GM12891 (cell line): ENCODE results near the gene ULBP3.

Source experiments
- PAX5 ChIP-seq: IDR thresholded peaks from 2 replicates; pipeline ENCODE4 v1.6.1; 2011; ENCODE audit warnings: low read length, moderate library complexity, mild to moderate bottlenecking; ENCODE audit not compliant: insufficient read depth, severe bottlenecking
- POLR2A ChIP-seq: IDR thresholded peaks from 2 replicates; pipeline ENCODE4 v1.6.1; 2011; ENCODE audit warnings: low read depth, low read length, control low read depth
- POLR2AphosphoS5 ChIP-seq: IDR thresholded peaks from 2 replicates; pipeline ENCODE4 v1.6.1; 2011; ENCODE audit warnings: low read depth, low read length, control low read depth
- POU2F2 ChIP-seq: IDR thresholded peaks from 2 replicates; pipeline ENCODE4 v1.6.1; 2011; ENCODE audit warnings: low read depth, mild to moderate bottlenecking, control low read depth, low read length, moderate library complexity
- SPI1 ChIP-seq: IDR thresholded peaks from 2 replicates; pipeline ENCODE4 v1.6.1; 2011; ENCODE audit warnings: low read depth, low read length, control low read depth
- TAF1 ChIP-seq: IDR thresholded peaks from 2 replicates; pipeline ENCODE4 v1.6.1; 2011; ENCODE audit warnings: low read depth, low read length, control low read depth

DNA sequence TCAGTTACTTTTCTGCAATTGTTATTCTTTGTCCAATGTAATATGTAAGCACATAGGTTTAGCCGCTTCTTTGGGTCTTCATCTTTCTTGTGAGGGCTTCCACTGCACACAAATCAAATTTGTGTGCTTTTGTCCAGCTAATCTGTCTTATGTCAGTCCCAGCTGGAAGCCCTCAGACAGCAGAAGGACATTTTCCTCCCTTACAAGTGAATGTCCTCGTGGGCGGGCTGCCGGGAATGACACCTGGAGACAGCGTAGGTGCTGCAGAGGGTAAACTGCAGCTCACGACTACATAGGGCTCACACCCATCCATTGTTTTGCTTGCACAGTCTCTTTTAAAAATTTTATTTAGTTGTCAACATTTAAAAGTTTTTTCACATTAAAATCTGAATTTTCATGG, 49.3 kb upstream of the ULBP3 start:
- no peak for TF ChIP-seq POLR2A
- TF ChIP-seq POLR2AphosphoS5 = no peak
- no peak for TF ChIP-seq TAF1
- no peak for TF ChIP-seq SPI1
- no peak for TF ChIP-seq PAX5
- no peak for TF ChIP-seq POU2F2
